Mucosa of descending colon (tissue), 3 donors: ENCODE results near the gene DMPK. TPM values are rescaled to one million over a fixed set of nuclear protein-coding genes. Genes with fewer than 3 reads are reported as not detected.
"Not testable (repeated sequence)": the region's sequence is repeated elsewhere in the genome, so short reads cannot be mapped to it uniquely, and the experiment has no call there.

Source experiments
- ATAC-seq: fragments of 200-7000 bp; cut with Tn5 transposase; one replicate; pipeline ENCODE4 v1.9.1; 2020; ENCODE audit warnings: mild to moderate bottlenecking, moderate library complexity
- DNase-seq, 3 donors: peaks; one replicate each; pipeline ENCODE4 v3.0.0-alpha.2; 2020
- H3K36me3 ChIP-seq: fragments of 200-600 bp; one replicate; pipeline ENCODE4 v1.8.0; 2021; ENCODE audit warnings: low read depth, mild to moderate bottlenecking
- H3K4me1 ChIP-seq: fragments of 200-600 bp; one replicate; pipeline ENCODE4 v1.8.0; 2021; ENCODE audit warnings: low read depth, mild to moderate bottlenecking
- H3K4me3 ChIP-seq: fragments of 200-600 bp; one replicate; pipeline ENCODE4 v1.8.0; 2021; ENCODE audit warnings: mild to moderate bottlenecking
- H3K9me3 ChIP-seq: fragments of 200-600 bp; one replicate; pipeline ENCODE4 v1.8.0; 2021; ENCODE audit warnings: mild to moderate bottlenecking
- CTCF ChIP-seq: fragments of 200-600 bp; IDR thresholded peaks from one replicate; pipeline ENCODE4 v1.8.0; 2022; ENCODE audit warnings: antibody characterized with exemption, mild to moderate bottlenecking
- intact Hi-C, 2 donors: fragments of 100-400 bp; cut with DNase I in 1 of 2; cut with micrococcal nuclease in 1 of 2; formaldehyde crosslinking; loops; one replicate each; pipeline versions ENCODE4 v1.11.0 to v1.11.1; 2022; cut with DNase I, micrococcal nuclease
- total RNA-seq, 3 donors: library from RNA; stranded (reverse); fragmentation: NEBNext Ultra II Directional in 2 of 3; extraction: Animal tissue kit (Norgen Biotek cat#: 25700) in 2 of 3; gene quantifications; one replicate each; pipeline versions ENCODE4 v1.2.1 to v1.2.4, GENCODE V29; 2021 to 2023
- donor health status: DM: no; HTN: no; CAD: no; lungs with moderate emphysema.
- donor health status: DM: no; HTN: no; CAD: no.
- donor health status: DM: no; HTN: yes; CAD: no.

Gene DMPK
- total RNA-seq, 3 donors from 2014 or later = 23.9 to 123 (median 33.9) TPM

GRCh38 chr19:45753548-45753947 is 28.7 kb downstream of the DMPK start:
- ATAC-seq = no peak
- intact Hi-C loops = no loop called here
- H3K9me3 ChIP-seq = no peaks in the 10 kb centered on the region
- H3K36me3 ChIP-seq = no peaks in the 10 kb centered on the region
- no peak overlapping the region for H3K4me3 ChIP-seq
- no peak for TF ChIP-seq CTCF
- H3K4me1 ChIP-seq = no peaks in the 10 kb centered on the region
- no peak for DNase-seq

- TF ChIP-seq CTCF = no peak
- H3K4me1 ChIP-seq = no peaks in the 10 kb centered on the region
- DNase-seq (no peak), ATAC-seq (no peak)
- H3K9me3 ChIP-seq = no peaks in the 10 kb centered on the region
- H3K4me3 ChIP-seq = no peak overlapping the region
- intact Hi-C loops = no loop called here
- H3K36me3 ChIP-seq = no peaks in the 10 kb centered on the region
These were observed 29.7 kb downstream of the DMPK start for GRCh38 chr19:45752639-45753038.

GRCh38 chr19:45751483-45751882 is 30.8 kb downstream of the DMPK start:
- H3K36me3 ChIP-seq, H3K9me3 ChIP-seq, H3K4me3 ChIP-seq, DNase-seq, ATAC-seq, intact Hi-C loops, H3K4me1 ChIP-seq: not testable (repeated sequence)

GRCh38 chr19:45747513-45747912 is 34.8 kb downstream of the DMPK start:
- H3K9me3 ChIP-seq = no peaks in the 10 kb centered on the region
- no peaks in the 10 kb centered on the region for H3K36me3 ChIP-seq
- TF ChIP-seq CTCF = no peak
- no peak overlapping the region for H3K4me3 ChIP-seq
- peak in 1 of 3 donors; percentile 30 for DNase-seq
- intact Hi-C loops = no loop called here
- peak; percentile 34 for ATAC-seq
- H3K4me1 ChIP-seq = no peaks in the 10 kb centered on the region

GRCh38 chr19:45746866-45747265 is 35.4 kb downstream of the DMPK start:
- H3K36me3 ChIP-seq = no peaks in the 10 kb centered on the region
- ATAC-seq (no peak), DNase-seq (no peak)
- H3K4me1 ChIP-seq = no peaks in the 10 kb centered on the region
- no peaks in the 10 kb centered on the region for H3K9me3 ChIP-seq
- no peak for TF ChIP-seq CTCF
- H3K4me3 ChIP-seq = no peak overlapping the region
- intact Hi-C loops = no loop called here

GRCh38 chr19:45745606-45746005 is 36.7 kb downstream of the DMPK start:
- intact Hi-C loops = no loop called here
- no peaks in the 10 kb centered on the region for H3K4me1 ChIP-seq
- TF ChIP-seq CTCF = no peak
- H3K36me3 ChIP-seq = no peaks in the 10 kb centered on the region
- no peak for DNase-seq
- no peak for ATAC-seq
- no peaks in the 10 kb centered on the region for H3K9me3 ChIP-seq
- no peak overlapping the region for H3K4me3 ChIP-seq
